Activated CD4-positive, alpha-beta memory T cell treated with anti-CD3 and anti-CD28 coated beads for 36 hours (primary cell): ENCODE results near the gene WASHC4. TPM values are rescaled to one million over a fixed set of nuclear protein-coding genes. Genes with fewer than 3 reads are reported as not detected.

ENCODE experiments used
- CTCF ChIA-PET: fragments of 350-600 bp; sonication (Branson Sonifier 250); formaldehyde crosslinking; loops from one replicate; lab custom pipeline; 2021; ENCODE audit warnings: antibody characterized with exemption, inconsistent platforms; lab: Charles Lee
- POLR2A ChIA-PET: fragments of 350-600 bp; sonication (Branson Sonifier 250); formaldehyde crosslinking; loops from one replicate; lab custom pipeline; 2021; ENCODE audit warnings: antibody characterized with exemption; lab: Charles Lee
- DNase-seq: peaks from one replicate; pipeline ENCODE4 v3.0.0-alpha.2; 2020
- H3K27ac Mint-ChIP-seq: one replicate; pipeline ENCODE4 v1.8.0; 2021; ENCODE audit warnings: mixed read lengths
- H3K27me3 Mint-ChIP-seq: one replicate; pipeline ENCODE4 v1.8.0; 2021; ENCODE audit warnings: mixed read lengths
- H3K36me3 Mint-ChIP-seq: one replicate; pipeline ENCODE4 v1.8.0; 2021; ENCODE audit warnings: mixed read lengths
- H3K4me1 Mint-ChIP-seq: one replicate; pipeline ENCODE4 v1.8.0; 2021; ENCODE audit warnings: low read depth, mixed read lengths
- H3K4me3 Mint-ChIP-seq: one replicate; pipeline ENCODE4 v1.8.0; 2021; ENCODE audit warnings: mild to moderate bottlenecking, mixed read lengths
- H3K9me3 Mint-ChIP-seq: one replicate; pipeline ENCODE4 v1.8.0; 2021; ENCODE audit warnings: mixed read lengths
- intact Hi-C: fragments of 100-400 bp; cut with micrococcal nuclease; formaldehyde crosslinking; loops from one replicate; pipeline ENCODE4 v1.15.1; 2023
- total RNA-seq, 2 experiments: library from RNA; stranded (reverse); gene quantifications; one replicate each; pipeline ENCODE4 v1.2.3, GENCODE V29; 2021

WASHC4 gene
- total RNA-seq, 2 experiments from 2014 or later: 34.2 to 36.8 TPM

DNA sequence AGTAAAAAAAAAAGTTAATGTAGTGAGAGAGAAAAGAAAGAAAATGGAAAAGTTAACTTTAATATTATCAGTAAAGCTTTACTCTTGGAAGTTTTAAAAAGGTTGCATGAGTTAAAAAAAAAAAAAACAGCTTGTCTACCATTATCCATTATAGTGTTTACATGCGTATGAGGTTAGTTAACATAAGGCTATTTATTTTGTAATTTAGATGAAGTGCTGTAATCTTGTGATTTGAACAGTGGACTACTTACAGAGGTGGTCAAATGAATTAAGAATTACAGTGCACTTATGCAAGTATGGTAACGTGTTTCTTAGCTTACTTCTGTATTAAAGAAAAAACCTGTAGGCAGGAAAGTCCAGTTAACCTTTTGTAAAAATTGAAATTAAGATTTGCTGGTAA lies 30.7 kb downstream of the WASHC4 start:
- H3K4me3 Mint-ChIP-seq: no peak overlapping the region
- no peaks in the 10 kb centered on the region for H3K27me3 Mint-ChIP-seq
- POLR2A ChIA-PET: no interaction called here
- intact Hi-C loops: no loop called here
- H3K36me3 Mint-ChIP-seq: peaks cover 46% of the 10 kb centered on the region
- no peaks in the 10 kb centered on the region for H3K9me3 Mint-ChIP-seq
- no peak for DNase-seq
- H3K27ac Mint-ChIP-seq: no peak overlapping the region
- CTCF ChIA-PET: no interaction called here
- peaks cover 3% of the 10 kb centered on the region for H3K4me1 Mint-ChIP-seq

DNA sequence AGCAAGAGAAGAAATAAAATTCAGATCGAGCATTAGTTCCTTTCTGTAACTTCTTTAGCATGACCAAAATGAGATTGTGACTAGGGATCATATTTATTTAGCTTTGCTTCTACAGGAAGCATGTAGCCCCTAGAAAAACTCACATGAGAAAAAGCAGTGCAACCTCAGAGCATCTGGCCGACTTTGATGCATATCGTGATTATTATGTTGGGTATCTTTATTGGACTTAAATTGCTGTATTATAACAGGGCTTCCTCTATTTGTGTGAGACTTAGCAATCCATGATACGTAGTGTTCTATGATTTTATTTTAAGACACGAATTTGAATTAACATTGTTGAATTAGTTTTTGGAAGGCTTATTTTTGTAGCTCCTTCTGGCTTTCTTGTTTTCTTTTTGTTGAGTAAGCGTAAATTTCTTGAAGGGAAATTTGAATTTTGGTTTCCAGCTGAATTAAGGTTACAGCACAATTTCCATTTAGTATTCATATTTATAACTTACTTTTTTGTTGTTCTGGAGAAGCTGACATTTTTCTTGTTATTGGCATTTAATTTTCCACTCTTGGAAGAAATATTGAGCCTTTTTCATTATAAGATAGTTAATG lies 33.9 kb downstream of the WASHC4 start:
- ChIA-PET POLR2A (no interaction called here), CTCF (no interaction called here)
- Mint-ChIP-seq H3K27ac (no peak overlapping the region), H3K9me3 (no peaks in the 10 kb centered on the region), H3K4me3 (no peak overlapping the region), H3K27me3 (no peaks in the 10 kb centered on the region), H3K36me3 (peaks cover 36% of the 10 kb centered on the region), H3K4me1 (no peaks in the 10 kb centered on the region)
- intact Hi-C loops: no loop called here
- no peak for DNase-seq

DNA sequence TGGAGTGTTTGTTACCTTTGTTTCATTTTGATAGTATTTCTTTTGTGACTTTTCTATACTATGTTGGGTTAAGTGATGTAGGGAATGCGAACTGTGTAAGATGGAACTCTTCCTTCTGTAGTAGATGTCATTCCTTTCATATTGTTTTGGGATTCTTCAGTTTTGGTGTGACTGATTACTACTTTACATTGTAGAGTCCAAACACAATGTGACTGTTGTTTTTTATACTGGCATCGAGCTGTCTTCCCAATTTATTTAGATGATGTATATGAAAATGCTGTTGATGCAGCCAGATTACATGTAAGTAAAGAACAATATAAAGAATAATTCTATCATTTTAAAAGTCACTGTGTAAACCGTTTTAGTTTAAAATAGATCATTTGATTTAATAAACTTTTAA lies 34.7 kb downstream of the WASHC4 start:
- intact Hi-C loops: no loop called here
- H3K9me3 Mint-ChIP-seq: no peaks in the 10 kb centered on the region
- no peak overlapping the region for H3K4me3 Mint-ChIP-seq
- H3K27ac Mint-ChIP-seq: no peak overlapping the region
- ChIA-PET POLR2A (no interaction called here), CTCF (no interaction called here)
- DNase-seq: no peak
- H3K4me1 Mint-ChIP-seq: no peaks in the 10 kb centered on the region
- H3K27me3 Mint-ChIP-seq: no peaks in the 10 kb centered on the region
- H3K36me3 Mint-ChIP-seq: peaks cover 42% of the 10 kb centered on the region

DNA sequence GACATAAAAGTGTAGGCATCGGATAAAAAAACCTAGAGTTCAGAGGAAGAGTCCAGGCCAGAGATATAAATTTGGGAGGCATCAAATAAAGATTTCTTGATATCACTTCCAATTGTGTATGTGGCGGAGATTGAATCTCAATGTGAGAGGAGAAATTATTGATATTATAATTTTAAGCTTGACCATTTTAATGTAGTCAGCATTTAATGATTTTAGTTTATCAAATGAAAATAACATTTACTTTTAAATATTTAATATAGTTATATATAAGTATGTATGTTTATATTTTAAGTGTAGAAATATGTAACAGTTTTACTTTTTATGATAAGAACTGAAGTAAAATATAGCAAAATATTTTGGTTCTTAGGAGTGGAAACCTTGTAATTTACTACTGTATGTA lies 48.7 kb downstream of the WASHC4 start:
- H3K27ac Mint-ChIP-seq: no peak overlapping the region
- DNase-seq: no peak
- no peaks in the 10 kb centered on the region for H3K4me1 Mint-ChIP-seq
- intact Hi-C loops: no loop called here
- no peaks in the 10 kb centered on the region for H3K9me3 Mint-ChIP-seq
- no peaks in the 10 kb centered on the region for H3K27me3 Mint-ChIP-seq
- ChIA-PET CTCF (no interaction called here), POLR2A (no interaction called here)
- peaks cover 36% of the 10 kb centered on the region for H3K36me3 Mint-ChIP-seq
- H3K4me3 Mint-ChIP-seq: no peak overlapping the region

DNA sequence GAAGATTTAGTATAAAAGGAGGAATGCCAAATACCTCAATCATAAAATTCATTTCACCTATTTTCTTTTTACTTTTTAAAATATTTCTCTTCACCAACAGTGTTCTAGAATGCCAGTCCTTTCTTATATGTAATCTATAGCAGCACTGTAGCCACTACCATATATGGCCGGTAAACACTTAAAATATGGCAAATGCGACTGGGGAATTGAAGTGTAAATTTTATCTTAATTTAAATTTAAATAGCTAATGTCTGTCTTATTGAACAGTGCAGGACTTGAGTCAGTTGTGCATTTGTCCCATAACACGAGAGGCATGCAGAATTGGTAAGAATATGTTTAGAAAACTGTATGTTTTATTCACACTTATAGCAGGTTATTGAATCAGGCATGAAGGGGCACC lies 50.1 kb downstream of the WASHC4 start:
- Mint-ChIP-seq H3K27me3 (no peaks in the 10 kb centered on the region), H3K27ac (no peak overlapping the region), H3K9me3 (no peaks in the 10 kb centered on the region), H3K4me1 (no peaks in the 10 kb centered on the region), H3K4me3 (no peak overlapping the region), H3K36me3 (peaks cover 38% of the 10 kb centered on the region)
- ChIA-PET POLR2A (interaction anchor here (0.5 kb wide), 1 partner anchor 215 kb away, joined by 3 read pairs; no protein-coding TSS in a partner anchor), CTCF (no interaction called here)
- DNase-seq: no peak
- intact Hi-C loops: no loop called here

DNA sequence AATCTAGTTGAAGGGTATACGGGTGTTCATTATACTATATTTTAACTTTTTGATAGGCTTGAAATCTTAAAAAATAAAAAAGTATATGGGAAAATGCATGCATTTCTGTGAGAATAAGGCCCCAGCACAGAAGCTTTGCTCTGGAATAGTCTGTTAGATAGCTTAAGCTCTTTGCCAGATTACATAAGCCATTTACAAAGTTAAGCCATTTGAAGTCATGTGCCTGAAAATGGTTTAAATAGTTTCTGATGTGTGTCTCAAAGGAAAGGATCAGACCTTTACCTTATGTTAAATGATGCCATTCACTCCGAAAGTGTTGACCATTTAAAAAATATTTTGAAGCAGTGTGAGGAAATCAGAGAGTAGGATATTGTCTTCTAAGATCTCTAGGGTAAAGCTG lies 51.3 kb downstream of the WASHC4 start:
- no peak overlapping the region for H3K4me3 Mint-ChIP-seq
- H3K36me3 Mint-ChIP-seq: peaks cover 39% of the 10 kb centered on the region
- intact Hi-C loops: no loop called here
- no peaks in the 10 kb centered on the region for H3K9me3 Mint-ChIP-seq
- no peak overlapping the region for H3K27ac Mint-ChIP-seq
- H3K4me1 Mint-ChIP-seq: peaks cover 2% of the 10 kb centered on the region
- ChIA-PET CTCF (no interaction called here), POLR2A (no interaction called here)
- DNase-seq: no peak
- H3K27me3 Mint-ChIP-seq: no peaks in the 10 kb centered on the region

DNA sequence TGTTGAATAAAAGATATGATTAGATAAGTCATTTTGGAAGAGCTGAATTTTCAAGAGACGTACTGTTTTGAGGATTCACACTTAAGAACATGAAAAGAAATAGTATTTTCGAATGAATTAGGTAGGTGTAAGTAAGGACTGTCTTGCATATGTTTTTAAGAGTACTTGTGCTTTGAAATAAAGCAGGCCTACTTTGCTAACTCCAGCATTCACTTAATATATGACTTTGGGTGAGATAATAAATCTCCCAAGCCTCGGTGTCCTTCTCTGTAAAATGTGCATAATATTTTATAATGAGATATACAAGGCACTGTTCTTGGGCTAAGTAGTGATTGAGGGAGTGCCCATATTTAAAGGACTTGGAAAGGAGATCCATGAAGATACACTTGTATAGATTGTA lies 54.6 kb downstream of the WASHC4 start:
- Mint-ChIP-seq H3K27ac (no peak overlapping the region), H3K27me3 (no peaks in the 10 kb centered on the region), H3K9me3 (no peaks in the 10 kb centered on the region), H3K36me3 (peaks cover 33% of the 10 kb centered on the region), H3K4me1 (peaks cover 5% of the 10 kb centered on the region), H3K4me3 (no peak overlapping the region)
- intact Hi-C loops: loop anchor here (5.0 kb wide), 1 partner anchor 65 kb away; no protein-coding TSS in a partner anchor
- ChIA-PET POLR2A (no interaction called here), CTCF (interaction anchor here (1.1 kb wide), 1 partner anchor 221 kb away, joined by 3 read pairs; no protein-coding TSS in a partner anchor)
- no peak for DNase-seq

DNA sequence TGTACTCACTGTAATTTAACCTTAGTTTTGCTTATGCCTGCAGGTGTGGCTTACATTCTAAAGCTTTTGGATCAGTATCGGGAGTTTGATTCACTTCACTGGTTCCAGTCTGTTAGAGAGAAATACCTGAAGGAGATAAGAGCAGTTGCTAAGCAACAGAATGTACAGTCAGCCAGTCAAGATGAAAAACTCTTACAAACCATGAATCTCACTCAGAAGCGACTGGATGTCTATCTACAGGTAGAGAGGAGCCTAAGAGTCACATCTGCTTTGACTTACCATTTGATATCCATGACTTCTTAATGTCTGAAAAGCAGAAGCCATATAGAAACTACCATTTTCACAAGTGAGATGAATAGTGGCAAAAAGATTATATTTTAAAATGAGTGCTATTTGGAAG lies 56.5 kb downstream of the WASHC4 start:
- Mint-ChIP-seq H3K36me3 (peaks cover 32% of the 10 kb centered on the region), H3K27me3 (no peaks in the 10 kb centered on the region), H3K27ac (peak overlapping the region; percentile 24), H3K4me1 (peaks cover 5% of the 10 kb centered on the region), H3K9me3 (no peaks in the 10 kb centered on the region), H3K4me3 (no peak overlapping the region)
- intact Hi-C loops: loop anchor here (5.0 kb wide), 1 partner anchor 63 kb away; no protein-coding TSS in a partner anchor
- DNase-seq: no peak
- POLR2A ChIA-PET: no interaction called here
- CTCF ChIA-PET: interaction anchor here (0.6 to 1.3 kb wide), 2 partner anchors 12 to 72 kb away, joined by 3 read pairs; partner anchors contain the start of gene APPL2

DNA sequence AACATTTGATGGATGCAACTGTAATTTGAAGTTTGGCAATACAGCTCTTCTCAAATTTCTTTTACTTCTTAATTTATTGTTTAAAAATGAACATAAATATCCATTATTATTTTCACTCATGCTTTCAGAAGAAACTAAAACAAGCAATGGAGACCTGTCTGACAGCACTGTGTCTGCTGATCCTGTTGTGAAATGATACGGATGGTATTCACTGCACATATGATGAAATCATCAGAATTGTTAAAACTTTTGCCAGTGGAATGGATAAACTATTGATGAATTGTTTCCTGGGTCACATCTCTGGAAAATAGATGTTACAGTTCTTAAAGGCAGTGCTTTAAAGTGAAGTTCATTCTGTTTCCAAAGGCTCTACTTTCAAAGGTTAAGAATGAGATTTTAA lies 59.2 kb downstream of the WASHC4 start:
- Mint-ChIP-seq H3K27me3 (no peaks in the 10 kb centered on the region), H3K27ac (no peak overlapping the region), H3K9me3 (no peaks in the 10 kb centered on the region), H3K4me1 (peaks cover 5% of the 10 kb centered on the region), H3K36me3 (peaks cover 26% of the 10 kb centered on the region), H3K4me3 (no peak overlapping the region)
- POLR2A ChIA-PET: no interaction called here
- CTCF ChIA-PET: no interaction called here
- no peak for DNase-seq
- intact Hi-C loops: no loop called here

DNA sequence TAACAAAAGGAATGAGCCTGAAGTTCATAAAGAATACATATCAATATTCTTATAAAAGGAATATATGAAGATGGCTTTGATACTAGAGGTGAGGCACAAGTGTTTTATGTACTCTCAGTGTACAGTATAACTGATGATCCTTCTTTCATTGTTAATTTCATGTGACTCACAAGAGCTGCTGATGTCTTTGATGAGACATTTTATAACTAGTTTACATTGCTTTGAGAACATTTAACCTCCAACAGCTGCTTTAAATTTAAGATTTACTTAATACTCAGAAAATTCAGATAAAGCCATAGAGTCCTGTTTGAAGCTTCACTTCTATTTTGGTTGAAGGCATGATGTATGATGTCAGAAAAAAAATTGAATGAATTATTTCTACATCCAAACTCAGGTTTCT lies 59.8 kb downstream of the WASHC4 start:
- Mint-ChIP-seq H3K27me3 (no peaks in the 10 kb centered on the region), H3K36me3 (peaks cover 23% of the 10 kb centered on the region)
- intact Hi-C loops: no loop called here

DNA sequence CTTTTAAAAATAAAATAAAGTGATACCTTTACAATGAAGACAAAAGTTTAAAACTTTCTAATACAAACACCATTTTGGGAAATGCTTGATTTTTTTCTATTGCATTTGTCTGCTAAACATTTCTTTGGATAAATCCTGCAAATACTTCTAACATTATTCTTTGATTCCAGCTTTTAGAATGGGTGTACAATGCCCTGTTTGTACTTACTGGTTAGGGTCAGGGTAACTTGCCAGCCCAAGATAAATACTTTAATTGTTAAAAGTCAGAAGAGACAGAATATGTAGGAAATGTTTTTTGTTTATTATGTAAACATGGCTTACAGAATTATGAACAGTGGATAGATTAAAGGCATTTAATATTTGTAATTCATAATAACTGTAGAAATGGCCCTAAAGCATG lies 60.5 kb downstream of the WASHC4 start:
- no peak overlapping the region for H3K4me3 Mint-ChIP-seq
- no peak overlapping the region for H3K27ac Mint-ChIP-seq
- ChIA-PET POLR2A (no interaction called here), CTCF (no interaction called here)
- H3K36me3 Mint-ChIP-seq: peaks cover 23% of the 10 kb centered on the region
- intact Hi-C loops: no loop called here
- H3K4me1 Mint-ChIP-seq: peaks cover 5% of the 10 kb centered on the region
- no peak for DNase-seq
- no peaks in the 10 kb centered on the region for H3K9me3 Mint-ChIP-seq
- no peaks in the 10 kb centered on the region for H3K27me3 Mint-ChIP-seq

More for the DNA sequence above, 59.8 kb downstream of the WASHC4 start:
- H3K9me3 Mint-ChIP-seq: no peaks in the 10 kb centered on the region
- POLR2A ChIA-PET: no interaction called here
- no peak overlapping the region for H3K4me3 Mint-ChIP-seq
- peaks cover 5% of the 10 kb centered on the region for H3K4me1 Mint-ChIP-seq
- no peak overlapping the region for H3K27ac Mint-ChIP-seq
- CTCF ChIA-PET: no interaction called here
- DNase-seq: no peak

DNA sequence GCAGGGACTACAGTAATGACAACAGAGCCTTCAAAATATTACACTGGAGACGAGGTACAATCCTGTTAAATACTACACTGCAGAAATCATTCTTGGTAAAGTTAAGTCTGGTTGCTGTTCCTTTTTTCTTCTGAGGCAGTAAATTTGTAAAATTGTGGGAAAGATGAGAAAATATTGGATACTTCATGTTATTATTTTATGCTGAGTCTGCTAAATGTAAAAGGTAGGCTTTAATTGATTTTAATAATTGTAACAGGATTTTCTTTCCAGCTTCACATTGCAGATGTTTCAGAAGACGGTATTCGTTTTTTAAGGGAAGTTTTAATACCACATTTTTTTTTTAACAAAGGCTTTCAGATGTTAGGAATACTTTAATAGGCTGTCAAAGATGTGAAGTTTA lies 62.6 kb downstream of the WASHC4 start:
- no peaks in the 10 kb centered on the region for H3K9me3 Mint-ChIP-seq
- intact Hi-C loops: no loop called here
- no peak for DNase-seq
- H3K27ac Mint-ChIP-seq: no peak overlapping the region
- H3K36me3 Mint-ChIP-seq: peaks cover 15% of the 10 kb centered on the region
- H3K4me1 Mint-ChIP-seq: no peaks in the 10 kb centered on the region
- no peak overlapping the region for H3K4me3 Mint-ChIP-seq
- POLR2A ChIA-PET: no interaction called here
- CTCF ChIA-PET: no interaction called here
- no peaks in the 10 kb centered on the region for H3K27me3 Mint-ChIP-seq

DNA sequence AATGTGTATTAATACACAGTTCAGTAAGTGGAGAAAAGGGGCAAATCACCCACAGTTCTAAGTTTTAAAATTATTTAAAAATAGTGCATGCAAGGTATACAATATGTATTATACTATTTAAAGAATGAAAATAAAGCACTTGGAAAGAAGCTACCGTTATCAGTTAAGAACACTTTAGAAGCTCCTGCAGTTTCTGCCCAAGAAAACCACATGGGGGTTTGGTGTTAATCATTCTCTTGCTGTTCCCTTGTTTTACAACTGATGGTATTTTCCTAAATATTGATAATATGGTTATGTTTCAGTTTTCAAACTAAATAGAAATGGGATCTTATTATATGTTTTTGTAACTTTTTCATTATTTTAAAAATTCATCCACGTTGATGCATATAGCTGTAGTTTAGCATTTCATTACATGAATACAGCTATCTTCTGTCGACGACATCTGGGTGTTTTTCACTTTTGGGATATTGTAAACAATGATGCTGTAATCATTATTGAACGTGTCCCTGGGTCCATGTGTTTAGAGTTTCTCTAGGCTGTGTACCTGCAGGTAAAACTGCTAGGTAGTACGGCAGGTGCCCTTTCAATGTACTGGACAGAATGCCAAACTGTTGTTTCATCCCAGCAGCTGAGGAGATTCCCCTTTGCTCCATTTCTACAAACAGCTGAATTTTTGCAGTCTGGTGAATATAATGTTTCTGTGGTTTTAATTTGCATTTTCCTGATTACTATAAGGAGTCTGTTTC lies 64.3 kb downstream of the WASHC4 start:
- Mint-ChIP-seq H3K27me3 (no peaks in the 10 kb centered on the region), H3K36me3 (peaks cover 18% of the 10 kb centered on the region), H3K4me3 (no peak overlapping the region), H3K9me3 (no peaks in the 10 kb centered on the region), H3K4me1 (peaks cover 6% of the 10 kb centered on the region), H3K27ac (no peak overlapping the region)
- DNase-seq: no peak
- CTCF ChIA-PET: no interaction called here
- POLR2A ChIA-PET: no interaction called here
- intact Hi-C loops: no loop called here
